Activated T-helper 2 cell treated with anti-CD3 and anti-CD28 coated beads, Interferon-gamma antibody, Interleukin-2, Interleukin-4, amounts not matched to agents 10 μg/mL and 5 μg/mL and 100 μg/mL, durations not matched to agents 14 hours and 24 hours and 36 hours (primary cell): ENCODE results near the gene IL1F10. TPM values are rescaled to one million over a fixed set of nuclear protein-coding genes. Genes with fewer than 3 reads are reported as not detected.
A peak's percentile ranks its signal among the peaks of the same experiment; 100 is the strongest.

Experiments
- DNase-seq: peaks from one replicate; pipeline ENCODE4 v3.0.0; 2021; ENCODE audit warnings: low spot score
- H3K27ac Mint-ChIP-seq: one replicate; pipeline ENCODE4 v1.8.0; 2021; ENCODE audit warnings: mixed read lengths
- H3K27me3 Mint-ChIP-seq: one replicate; pipeline ENCODE4 v1.8.0; 2021; ENCODE audit warnings: low read depth, mixed read lengths
- H3K36me3 Mint-ChIP-seq: one replicate; pipeline ENCODE4 v1.8.0; 2021; ENCODE audit warnings: low read depth, mixed read lengths
- H3K4me1 Mint-ChIP-seq: one replicate; pipeline ENCODE4 v1.8.0; 2021; ENCODE audit warnings: low read depth, mixed read lengths
- H3K4me3 Mint-ChIP-seq: one replicate; pipeline ENCODE4 v1.8.0; 2021; ENCODE audit warnings: low read depth, mild to moderate bottlenecking, moderate library complexity, mixed read lengths
- H3K9me3 Mint-ChIP-seq: one replicate; pipeline ENCODE4 v1.8.0; 2021; ENCODE audit warnings: mixed read lengths
- intact Hi-C: fragments of 100-400 bp; cut with micrococcal nuclease; formaldehyde crosslinking; loops from one replicate; pipeline ENCODE4 v1.15.1; 2023
- total RNA-seq: library from RNA; stranded (reverse); gene quantifications from 2 replicates; pipeline ENCODE4 v1.2.3, GENCODE V29; 2022

The IL1F10 gene
- total RNA-seq, 1 donor from 2014 or later = not detected

GRCh38 chr2:113112441-113112840 is 44.7 kb downstream of the IL1F10 start:
- intact Hi-C loops = no loop called here
- Mint-ChIP-seq H3K36me3 (peaks cover 7% of the 10 kb centered on the region), H3K27me3 (no peaks in the 10 kb centered on the region), H3K9me3 (no peaks in the 10 kb centered on the region), H3K4me1 (peaks cover 29% of the 10 kb centered on the region), H3K4me3 (no peak overlapping the region), H3K27ac (no peak overlapping the region)
- no peak for DNase-seq

- DNase-seq = no peak
- no peaks in the 10 kb centered on the region for H3K27me3 Mint-ChIP-seq
- peaks cover 33% of the 10 kb centered on the region for H3K4me1 Mint-ChIP-seq
- H3K9me3 Mint-ChIP-seq = no peaks in the 10 kb centered on the region
- no peak overlapping the region for H3K4me3 Mint-ChIP-seq
- H3K36me3 Mint-ChIP-seq = peaks cover 7% of the 10 kb centered on the region
- H3K27ac Mint-ChIP-seq = no peak overlapping the region
- intact Hi-C loops = no loop called here
These were observed 45.1 kb downstream of the IL1F10 start for GRCh38 chr2:113112871-113113270.

GRCh38 chr2:113113807-113114206 is 46.0 kb downstream of the IL1F10 start:
- peaks cover 5% of the 10 kb centered on the region for H3K36me3 Mint-ChIP-seq
- intact Hi-C loops = no loop called here
- no peak for DNase-seq
- H3K4me1 Mint-ChIP-seq = peaks cover 32% of the 10 kb centered on the region
- H3K9me3 Mint-ChIP-seq = no peaks in the 10 kb centered on the region
- no peak overlapping the region for H3K4me3 Mint-ChIP-seq
- H3K27me3 Mint-ChIP-seq = no peaks in the 10 kb centered on the region
- no peak overlapping the region for H3K27ac Mint-ChIP-seq

- no peak for DNase-seq
- Mint-ChIP-seq H3K4me1 (peaks cover 32% of the 10 kb centered on the region), H3K27me3 (no peaks in the 10 kb centered on the region), H3K27ac (no peak overlapping the region), H3K4me3 (no peak overlapping the region), H3K36me3 (peaks cover 5% of the 10 kb centered on the region), H3K9me3 (no peaks in the 10 kb centered on the region)
- intact Hi-C loops = no loop called here
These were observed 46.6 kb downstream of the IL1F10 start for GRCh38 chr2:113114224-113114945.

- Mint-ChIP-seq H3K27me3 (no peaks in the 10 kb centered on the region), H3K27ac (no peak overlapping the region), H3K4me3 (no peak overlapping the region), H3K4me1 (peaks cover 31% of the 10 kb centered on the region), H3K36me3 (peaks cover 5% of the 10 kb centered on the region), H3K9me3 (no peaks in the 10 kb centered on the region)
- intact Hi-C loops = no loop called here
- no peak for DNase-seq
These were observed 47.2 kb downstream of the IL1F10 start for GRCh38 chr2:113114996-113115395.

GRCh38 chr2:113116100-113116958 is 48.6 kb downstream of the IL1F10 start:
- intact Hi-C loops = loop anchor here (2.0 kb wide), 1 partner anchor 18 kb away; no protein-coding TSS in a partner anchor
- Mint-ChIP-seq H3K36me3 (peaks cover 5% of the 10 kb centered on the region), H3K27ac (peak overlapping the region; percentile 91), H3K4me1 (peaks cover 34% of the 10 kb centered on the region), H3K4me3 (no peak overlapping the region), H3K27me3 (no peaks in the 10 kb centered on the region), H3K9me3 (no peaks in the 10 kb centered on the region)
- DNase-seq = no peak

- H3K4me1 Mint-ChIP-seq = peaks cover 42% of the 10 kb centered on the region
- peaks cover 5% of the 10 kb centered on the region for H3K36me3 Mint-ChIP-seq
- intact Hi-C loops = loop anchor here (1.0 to 2.0 kb wide), 2 partner anchors 13 to 19 kb away; no protein-coding TSS in a partner anchor
- H3K27ac Mint-ChIP-seq = peak overlapping the region; percentile 91
- H3K9me3 Mint-ChIP-seq = no peaks in the 10 kb centered on the region
- DNase-seq = no peak
- H3K27me3 Mint-ChIP-seq = no peaks in the 10 kb centered on the region
- H3K4me3 Mint-ChIP-seq = peak overlapping the region; percentile 18
These were observed 49.9 kb downstream of the IL1F10 start for GRCh38 chr2:113117541-113118262.

GRCh38 chr2:113118263-113118657 is 50.5 kb downstream of the IL1F10 start:
- H3K4me1 Mint-ChIP-seq = peaks cover 44% of the 10 kb centered on the region
- H3K9me3 Mint-ChIP-seq = no peaks in the 10 kb centered on the region
- intact Hi-C loops = no loop called here
- no peaks in the 10 kb centered on the region for H3K27me3 Mint-ChIP-seq
- peak overlapping the region; percentile 18 for H3K4me3 Mint-ChIP-seq
- H3K36me3 Mint-ChIP-seq = peaks cover 5% of the 10 kb centered on the region
- H3K27ac Mint-ChIP-seq = peak overlapping the region; percentile 14
- DNase-seq = no peak

- H3K9me3 Mint-ChIP-seq = no peaks in the 10 kb centered on the region
- peaks cover 52% of the 10 kb centered on the region for H3K4me1 Mint-ChIP-seq
- H3K27ac Mint-ChIP-seq = no peak overlapping the region
- peaks cover 5% of the 10 kb centered on the region for H3K36me3 Mint-ChIP-seq
- no peaks in the 10 kb centered on the region for H3K27me3 Mint-ChIP-seq
- intact Hi-C loops = no loop called here
- no peak for DNase-seq
- H3K4me3 Mint-ChIP-seq = no peak overlapping the region
These were observed 51.3 kb downstream of the IL1F10 start for GRCh38 chr2:113119111-113119510.

GRCh38 chr2:113120861-113121260 is 53.1 kb downstream of the IL1F10 start:
- Mint-ChIP-seq H3K27ac (peak overlapping the region; percentile 29), H3K9me3 (no peaks in the 10 kb centered on the region), H3K4me3 (no peak overlapping the region), H3K36me3 (peaks cover 4% of the 10 kb centered on the region), H3K27me3 (no peaks in the 10 kb centered on the region), H3K4me1 (peaks cover 70% of the 10 kb centered on the region)
- DNase-seq = no peak
- intact Hi-C loops = loop anchor here (5.0 kb wide), 1 partner anchor 39 kb away; no protein-coding TSS in a partner anchor

GRCh38 chr2:113122364-113122763 is 54.6 kb downstream of the IL1F10 start:
- H3K36me3 Mint-ChIP-seq = peaks cover 2% of the 10 kb centered on the region
- no peak overlapping the region for H3K4me3 Mint-ChIP-seq
- intact Hi-C loops = loop anchor here (5.0 kb wide), 1 partner anchor 40 kb away; no protein-coding TSS in a partner anchor
- no peaks in the 10 kb centered on the region for H3K27me3 Mint-ChIP-seq
- H3K27ac Mint-ChIP-seq = no peak overlapping the region
- no peak for DNase-seq
- H3K9me3 Mint-ChIP-seq = no peaks in the 10 kb centered on the region
- H3K4me1 Mint-ChIP-seq = peaks cover 72% of the 10 kb centered on the region

GRCh38 chr2:113123726-113124125 is 56.0 kb downstream of the IL1F10 start:
- no peak for DNase-seq
- peak overlapping the region; percentile 2 for H3K27ac Mint-ChIP-seq
- no peaks in the 10 kb centered on the region for H3K9me3 Mint-ChIP-seq
- H3K4me3 Mint-ChIP-seq = no peak overlapping the region
- no peaks in the 10 kb centered on the region for H3K27me3 Mint-ChIP-seq
- no peaks in the 10 kb centered on the region for H3K36me3 Mint-ChIP-seq
- intact Hi-C loops = loop anchor here (2.0 to 5.0 kb wide), 2 partner anchors 19 to 41 kb away; no protein-coding TSS in a partner anchor
- peaks cover 73% of the 10 kb centered on the region for H3K4me1 Mint-ChIP-seq
